ENCODE data around the gene HACL1.
A peak's percentile ranks its signal among the peaks of the same experiment; 100 is the strongest.
"Not testable (repeated sequence)": the region's sequence is repeated elsewhere in the genome, so short reads cannot be mapped to it uniquely, and the experiment has no call there.

Gene HACL1

GRCh38 chr3:15629860-15630597 is 28.7 kb upstream of the HACL1 start:
- Histone ChIP-seq H3K36me3 (ENCODE audit: control insufficient read depth, insufficient read depth, low read length) (no peaks in the 10 kb centered on the region), H3K27ac (ENCODE audit: low read depth, low read length) (no peak overlapping the region), H3K9ac (ENCODE audit: low read depth, low read length) (no peak overlapping the region), H3K4me1 (ENCODE audit: control insufficient read depth, insufficient read depth, low read length) (peaks cover 53% of the 10 kb centered on the region), H3K27me3 (ENCODE audit: control insufficient read depth, insufficient read depth, low read length) (no peaks in the 10 kb centered on the region), H3K9me3 (ENCODE audit: control insufficient read depth, insufficient read depth, low read length) (no peaks in the 10 kb centered on the region), H3K4me3 (ENCODE audit: low read depth, low read length) (no peak overlapping the region)

- Histone ChIP-seq H3K4me1 (ENCODE audit: control insufficient read depth, insufficient read depth, low read length) (peaks cover 43% of the 10 kb centered on the region), H3K27ac (ENCODE audit: low read depth, low read length) (no peak overlapping the region), H3K9ac (ENCODE audit: low read depth, low read length) (no peak overlapping the region), H3K27me3 (ENCODE audit: control insufficient read depth, insufficient read depth, low read length) (no peaks in the 10 kb centered on the region), H3K4me3 (ENCODE audit: low read depth, low read length) (no peak overlapping the region), H3K36me3 (ENCODE audit: control insufficient read depth, insufficient read depth, low read length) (no peaks in the 10 kb centered on the region), H3K9me3 (ENCODE audit: control insufficient read depth, insufficient read depth, low read length) (no peaks in the 10 kb centered on the region)
Observed at GRCh38 chr3:15628967-15629366, 27.6 kb upstream of the HACL1 start.

- H3K4me1 ChIP-seq (ENCODE audit: control insufficient read depth, insufficient read depth, low read length), result no peaks in the 10 kb centered on the region
- peaks cover 17% of the 10 kb centered on the region for H3K9me3 ChIP-seq (ENCODE audit: control insufficient read depth, insufficient read depth, low read length)
- H3K27me3 ChIP-seq (ENCODE audit: control insufficient read depth, insufficient read depth, low read length), result no peaks in the 10 kb centered on the region
- no peak overlapping the region for H3K4me3 ChIP-seq (ENCODE audit: low read depth, low read length)
- no peak overlapping the region for H3K9ac ChIP-seq (ENCODE audit: low read depth, low read length)
- H3K27ac ChIP-seq (ENCODE audit: low read depth, low read length), result no peak overlapping the region
- H3K36me3 ChIP-seq (ENCODE audit: control insufficient read depth, insufficient read depth, low read length), result no peaks in the 10 kb centered on the region
Observed at GRCh38 chr3:15623535-15624440, 22.4 kb upstream of the HACL1 start.

- H3K27ac ChIP-seq (ENCODE audit: low read depth, low read length); H3K27me3 ChIP-seq (ENCODE audit: control insufficient read depth, insufficient read depth, low read length); H3K36me3 ChIP-seq (ENCODE audit: control insufficient read depth, insufficient read depth, low read length); H3K4me1 ChIP-seq (ENCODE audit: control insufficient read depth, insufficient read depth, low read length); H3K9ac ChIP-seq (ENCODE audit: low read depth, low read length); H3K4me3 ChIP-seq (ENCODE audit: low read depth, low read length): not testable (repeated sequence)
- peaks cover 17% of the 10 kb centered on the region for H3K9me3 ChIP-seq (ENCODE audit: control insufficient read depth, insufficient read depth, low read length)
Observed at GRCh38 chr3:15619659-15620464, 18.5 kb upstream of the HACL1 start.

- Histone ChIP-seq H3K27ac (ENCODE audit: low read depth, low read length) (no peak overlapping the region), H3K4me1 (ENCODE audit: control insufficient read depth, insufficient read depth, low read length) (no peaks in the 10 kb centered on the region), H3K9ac (ENCODE audit: low read depth, low read length) (no peak overlapping the region), H3K36me3 (ENCODE audit: control insufficient read depth, insufficient read depth, low read length) (no peaks in the 10 kb centered on the region), H3K27me3 (ENCODE audit: control insufficient read depth, insufficient read depth, low read length) (no peaks in the 10 kb centered on the region), H3K9me3 (ENCODE audit: control insufficient read depth, insufficient read depth, low read length) (peaks cover 16% of the 10 kb centered on the region), H3K4me3 (ENCODE audit: low read depth, low read length) (no peak overlapping the region)
Observed at GRCh38 chr3:15616053-15616452, 14.7 kb upstream of the HACL1 start.

- Histone ChIP-seq H3K27me3 (ENCODE audit: control insufficient read depth, insufficient read depth, low read length) (no peaks in the 10 kb centered on the region), H3K36me3 (ENCODE audit: control insufficient read depth, insufficient read depth, low read length) (no peaks in the 10 kb centered on the region), H3K27ac (ENCODE audit: low read depth, low read length) (no peak overlapping the region), H3K4me3 (ENCODE audit: low read depth, low read length) (no peak overlapping the region), H3K9ac (ENCODE audit: low read depth, low read length) (no peak overlapping the region), H3K4me1 (ENCODE audit: control insufficient read depth, insufficient read depth, low read length) (no peaks in the 10 kb centered on the region), H3K9me3 (ENCODE audit: control insufficient read depth, insufficient read depth, low read length) (peaks cover 9% of the 10 kb centered on the region; the same call in 1 of the 2 replicates)
Observed at GRCh38 chr3:15614958-15615357, 13.6 kb upstream of the HACL1 start.

- no peak overlapping the region for H3K9ac ChIP-seq (ENCODE audit: low read depth, low read length)
- H3K4me1 ChIP-seq (ENCODE audit: control insufficient read depth, insufficient read depth, low read length), result peaks cover 7% of the 10 kb centered on the region; the same call in 1 of the 2 replicates
- no peak overlapping the region for H3K27ac ChIP-seq (ENCODE audit: low read depth, low read length)
- no peak overlapping the region for H3K4me3 ChIP-seq (ENCODE audit: low read depth, low read length)
- no peaks in the 10 kb centered on the region for H3K36me3 ChIP-seq (ENCODE audit: control insufficient read depth, insufficient read depth, low read length)
- H3K27me3 ChIP-seq (ENCODE audit: control insufficient read depth, insufficient read depth, low read length), result no peaks in the 10 kb centered on the region
- no peaks in the 10 kb centered on the region for H3K9me3 ChIP-seq (ENCODE audit: control insufficient read depth, insufficient read depth, low read length)
Observed at GRCh38 chr3:15612001-15612400, 10.6 kb upstream of the HACL1 start.

GRCh38 chr3:15611018-15611417 is 9.6 kb upstream of the HACL1 start:
- Histone ChIP-seq H3K36me3 (ENCODE audit: control insufficient read depth, insufficient read depth, low read length) (no peaks in the 10 kb centered on the region), H3K9me3 (ENCODE audit: control insufficient read depth, insufficient read depth, low read length) (no peaks in the 10 kb centered on the region), H3K4me1 (ENCODE audit: control insufficient read depth, insufficient read depth, low read length) (peaks cover 11% of the 10 kb centered on the region; the same call in 1 of the 2 replicates), H3K4me3 (ENCODE audit: low read depth, low read length) (no peak overlapping the region), H3K27me3 (ENCODE audit: control insufficient read depth, insufficient read depth, low read length) (no peaks in the 10 kb centered on the region), H3K9ac (ENCODE audit: low read depth, low read length) (no peak overlapping the region), H3K27ac (ENCODE audit: low read depth, low read length) (no peak overlapping the region)

GRCh38 chr3:15610082-15610759 is 8.9 kb upstream of the HACL1 start:
- H3K36me3 ChIP-seq (ENCODE audit: control insufficient read depth, insufficient read depth, low read length), result no peaks in the 10 kb centered on the region
- no peak overlapping the region for H3K27ac ChIP-seq (ENCODE audit: low read depth, low read length)
- H3K4me3 ChIP-seq (ENCODE audit: low read depth, low read length), result no peak overlapping the region
- no peaks in the 10 kb centered on the region for H3K9me3 ChIP-seq (ENCODE audit: control insufficient read depth, insufficient read depth, low read length)
- no peak overlapping the region for H3K9ac ChIP-seq (ENCODE audit: low read depth, low read length)
- H3K27me3 ChIP-seq (ENCODE audit: control insufficient read depth, insufficient read depth, low read length), result no peaks in the 10 kb centered on the region
- peaks cover 11% of the 10 kb centered on the region; the same call in 1 of the 2 replicates for H3K4me1 ChIP-seq (ENCODE audit: control insufficient read depth, insufficient read depth, low read length)

- H3K27ac ChIP-seq (ENCODE audit: low read depth, low read length), result peak overlapping the region; percentile 13
Observed at GRCh38 chr3:15606434-15606891, 5.1 kb upstream of the HACL1 start.

More at GRCh38 chr3:15606434-15606891, 5.1 kb upstream of the HACL1 start:
- Histone ChIP-seq H3K9ac (ENCODE audit: low read depth, low read length) (no peak overlapping the region), H3K36me3 (ENCODE audit: control insufficient read depth, insufficient read depth, low read length) (no peaks in the 10 kb centered on the region), H3K4me3 (ENCODE audit: low read depth, low read length) (no peak overlapping the region), H3K4me1 (ENCODE audit: control insufficient read depth, insufficient read depth, low read length) (peaks cover 11% of the 10 kb centered on the region; the same call in 1 of the 2 replicates), H3K27me3 (ENCODE audit: control insufficient read depth, insufficient read depth, low read length) (no peaks in the 10 kb centered on the region), H3K9me3 (ENCODE audit: control insufficient read depth, insufficient read depth, low read length) (no peaks in the 10 kb centered on the region)
